PFSK-1 (cell line): ENCODE results near the gene LRFN4.

Experiments used
- FOXP2 ChIP-seq: optimal IDR thresholded peaks from 2 replicates; pipeline ENCODE3; 2011; ENCODE audit warnings: borderline replicate concordance, control low read depth, inconsistent platforms; ENCODE audit not compliant: insufficient read depth; ENCODE audit errors: extremely low read length, extremely low read depth
- POLR2AphosphoS5 ChIP-seq: IDR thresholded peaks from 2 replicates; pipeline ENCODE4 v1.6.1; 2012; ENCODE audit warnings: low read depth, mild to moderate bottlenecking, control low read depth, low read length, moderate library complexity
- SIN3A ChIP-seq: IDR thresholded peaks from 2 replicates; pipeline ENCODE4 v1.6.1; 2012; ENCODE audit warnings: mild to moderate bottlenecking, low read length, moderate library complexity, borderline replicate concordance; ENCODE audit not compliant: insufficient read depth
- TAF1 ChIP-seq: IDR thresholded peaks from 2 replicates; pipeline ENCODE4 v1.6.1; 2012; ENCODE audit warnings: low read length, control low read depth, borderline replicate concordance; ENCODE audit not compliant: insufficient read depth
- TF ChIP-seq, protein P1 (sequence below), 2 experiments: IDR thresholded peaks; 2 replicates each; pipeline versions ENCODE4 v1.6.1 to v1.8.0; 2011 to 2012; ENCODE audit warnings: low read depth in 2 of 2, low read length in 2 of 2, control low read depth in 1 of 2, inconsistent platforms in 1 of 2, mild to moderate bottlenecking in 1 of 2, moderate library complexity in 1 of 2; ENCODE audit not compliant: insufficient read depth in 1 of 2

The LRFN4 gene

DNA sequence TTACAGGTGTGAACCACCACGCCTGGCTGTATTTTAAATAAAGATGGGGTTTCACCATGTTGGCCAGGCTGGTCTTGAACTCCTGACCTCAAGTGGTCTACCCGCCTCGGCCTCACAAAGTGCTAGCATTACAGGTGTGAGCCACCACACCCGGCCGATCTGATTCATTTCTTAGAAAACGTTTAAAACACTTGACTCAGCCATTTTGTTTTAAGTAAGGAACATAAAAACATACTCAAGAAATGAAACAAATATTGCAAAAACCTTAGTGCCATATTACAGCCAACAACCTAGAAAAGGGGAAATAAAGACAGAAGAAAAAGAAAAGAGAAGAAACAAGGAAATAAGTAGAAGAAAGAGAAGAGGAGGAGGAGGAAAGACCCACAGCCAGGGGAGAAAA, 17.4 kb downstream of the LRFN4 start:
- TF ChIP-seq SIN3A (no peak), FOXP2 (no peak), TAF1 (no peak), POLR2AphosphoS5 (no peak)
- TF ChIP-seq, protein P1, sequence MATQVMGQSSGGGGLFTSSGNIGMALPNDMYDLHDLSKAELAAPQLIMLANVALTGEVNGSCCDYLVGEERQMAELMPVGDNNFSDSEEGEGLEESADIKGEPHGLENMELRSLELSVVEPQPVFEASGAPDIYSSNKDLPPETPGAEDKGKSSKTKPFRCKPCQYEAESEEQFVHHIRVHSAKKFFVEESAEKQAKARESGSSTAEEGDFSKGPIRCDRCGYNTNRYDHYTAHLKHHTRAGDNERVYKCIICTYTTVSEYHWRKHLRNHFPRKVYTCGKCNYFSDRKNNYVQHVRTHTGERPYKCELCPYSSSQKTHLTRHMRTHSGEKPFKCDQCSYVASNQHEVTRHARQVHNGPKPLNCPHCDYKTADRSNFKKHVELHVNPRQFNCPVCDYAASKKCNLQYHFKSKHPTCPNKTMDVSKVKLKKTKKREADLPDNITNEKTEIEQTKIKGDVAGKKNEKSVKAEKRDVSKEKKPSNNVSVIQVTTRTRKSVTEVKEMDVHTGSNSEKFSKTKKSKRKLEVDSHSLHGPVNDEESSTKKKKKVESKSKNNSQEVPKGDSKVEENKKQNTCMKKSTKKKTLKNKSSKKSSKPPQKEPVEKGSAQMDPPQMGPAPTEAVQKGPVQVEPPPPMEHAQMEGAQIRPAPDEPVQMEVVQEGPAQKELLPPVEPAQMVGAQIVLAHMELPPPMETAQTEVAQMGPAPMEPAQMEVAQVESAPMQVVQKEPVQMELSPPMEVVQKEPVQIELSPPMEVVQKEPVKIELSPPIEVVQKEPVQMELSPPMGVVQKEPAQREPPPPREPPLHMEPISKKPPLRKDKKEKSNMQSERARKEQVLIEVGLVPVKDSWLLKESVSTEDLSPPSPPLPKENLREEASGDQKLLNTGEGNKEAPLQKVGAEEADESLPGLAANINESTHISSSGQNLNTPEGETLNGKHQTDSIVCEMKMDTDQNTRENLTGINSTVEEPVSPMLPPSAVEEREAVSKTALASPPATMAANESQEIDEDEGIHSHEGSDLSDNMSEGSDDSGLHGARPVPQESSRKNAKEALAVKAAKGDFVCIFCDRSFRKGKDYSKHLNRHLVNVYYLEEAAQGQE (IDR thresholded peaks at IDR 0.05; ENCODE audit: insufficient read depth in 1 of 2, low read depth in 2 of 2, low read length in 2 of 2): no peak

DNA sequence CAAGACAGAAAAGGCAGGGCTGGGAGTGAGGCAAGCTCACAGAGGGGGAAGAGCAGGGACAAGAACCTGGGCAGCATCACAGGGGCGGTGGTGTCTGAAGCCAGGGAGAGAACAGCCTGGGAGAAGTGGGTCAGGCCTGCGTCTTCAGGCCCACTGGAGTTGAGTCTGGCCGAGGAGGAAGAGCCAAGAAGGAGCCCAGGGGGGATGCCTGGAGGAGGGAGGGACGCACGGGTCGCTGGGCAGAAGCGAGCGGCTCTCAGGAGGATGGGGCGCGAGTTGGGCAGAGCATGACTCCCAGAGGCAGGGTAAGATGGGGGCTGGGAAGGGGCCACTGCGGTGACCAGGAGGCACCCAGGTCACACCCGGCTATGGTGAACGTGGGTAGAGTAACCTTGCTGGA, 18.5 kb downstream of the LRFN4 start:
- no peak for TF ChIP-seq SIN3A
- TF ChIP-seq, protein P1 (IDR thresholded peaks at IDR 0.05; ENCODE audit: insufficient read depth in 1 of 2, low read depth in 2 of 2, low read length in 2 of 2): no peak
- no peak for TF ChIP-seq POLR2AphosphoS5
- no peak for TF ChIP-seq FOXP2
- TF ChIP-seq TAF1: no peak

DNA sequence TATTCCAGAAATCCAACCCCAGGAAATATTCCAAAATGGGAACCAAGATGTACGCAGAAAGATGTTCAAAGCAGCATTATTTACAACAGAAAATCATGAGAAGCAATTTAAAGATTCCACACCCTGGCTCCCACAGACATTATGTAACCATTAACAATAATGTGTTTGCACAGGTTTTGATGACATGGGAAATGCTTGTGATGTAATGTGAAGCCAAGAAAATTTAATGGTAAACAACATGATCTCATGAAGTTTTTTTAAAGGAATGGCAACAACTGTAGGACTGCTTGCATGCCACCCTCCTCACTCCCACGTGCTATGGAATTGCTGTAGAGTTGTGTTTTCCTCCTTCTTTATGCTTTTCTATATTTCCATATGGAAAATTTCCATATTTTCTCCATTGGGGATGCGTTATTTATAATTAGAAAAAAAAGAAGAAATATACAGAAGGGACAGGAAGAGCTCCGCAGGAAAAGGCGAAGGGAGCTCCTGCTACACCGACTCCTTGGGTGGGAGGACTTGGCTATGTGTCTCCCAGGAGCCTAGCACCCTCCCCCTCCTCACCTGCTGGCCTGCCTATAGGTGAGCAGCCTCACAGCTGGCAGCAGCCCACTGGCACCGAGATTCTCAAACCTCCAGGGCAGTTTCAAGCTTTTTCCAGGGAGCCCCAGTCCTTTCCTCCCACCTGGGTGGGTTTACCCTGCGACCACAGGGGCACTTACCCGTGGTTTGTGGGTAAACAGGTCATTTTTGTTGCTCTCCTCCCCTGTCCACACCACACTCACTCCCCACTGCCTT, 20.9 kb downstream of the LRFN4 start:
- no peak for TF ChIP-seq POLR2AphosphoS5
- TF ChIP-seq, protein P1 (IDR thresholded peaks at IDR 0.05; ENCODE audit: insufficient read depth in 1 of 2, low read depth in 2 of 2, low read length in 2 of 2): no peak
- TF ChIP-seq SIN3A: no peak
- TF ChIP-seq TAF1: no peak
- no peak for TF ChIP-seq FOXP2

DNA sequence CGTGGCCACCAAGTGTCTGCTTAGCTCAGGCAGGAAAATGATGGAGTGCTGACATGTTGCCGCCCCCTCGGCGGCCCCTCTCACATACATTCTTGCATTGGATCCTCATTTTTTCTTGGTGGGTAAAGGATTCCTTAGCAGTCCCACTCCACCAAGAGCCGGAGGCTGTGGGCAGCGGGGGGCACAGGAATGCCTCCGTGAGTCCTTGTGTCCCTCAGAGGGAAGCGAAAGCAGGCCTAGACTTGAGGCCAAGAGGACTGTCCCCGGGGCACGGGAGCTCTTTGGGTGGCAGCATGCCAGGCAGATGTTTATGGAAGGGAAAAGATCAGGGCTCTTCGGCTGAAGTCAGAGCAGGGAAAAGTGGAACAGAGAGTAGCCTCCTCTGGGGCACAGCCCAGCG, 21.6 kb downstream of the LRFN4 start:
- TF ChIP-seq SIN3A: no peak
- no peak for TF ChIP-seq TAF1
- TF ChIP-seq POLR2AphosphoS5: no peak

DNA sequence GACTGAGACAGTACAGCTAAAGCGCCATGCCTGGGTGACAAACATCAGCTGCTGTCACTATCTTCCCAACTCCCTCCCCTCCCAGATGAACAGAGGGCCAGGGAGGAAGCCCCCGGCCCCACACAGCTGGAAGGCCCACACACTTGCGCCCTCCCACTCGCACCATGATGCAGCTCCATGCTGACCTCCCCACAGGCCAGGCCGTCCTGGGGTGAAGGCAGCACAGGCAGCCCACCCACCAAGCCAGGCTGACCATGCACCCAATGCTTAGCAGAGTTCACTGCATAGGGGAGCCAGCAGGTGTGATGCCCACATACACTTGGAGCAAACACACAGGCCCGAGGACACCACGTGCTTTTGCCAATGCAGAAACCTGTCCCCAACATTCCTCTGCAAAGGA, 22.1 kb downstream of the LRFN4 start:
- TF ChIP-seq TAF1 (no peak), FOXP2 (no peak), SIN3A (no peak), POLR2AphosphoS5 (no peak)
- TF ChIP-seq, protein P1 (IDR thresholded peaks at IDR 0.05; ENCODE audit: insufficient read depth in 1 of 2, low read depth in 2 of 2, low read length in 2 of 2): no peak
